GM04504 (cell line): Measurements from ENCODE around the gene FAM204A.

Experiments
- DNase-seq: peaks from one replicate; pipeline ENCODE4 v3.0.0-alpha.2; 2012; ENCODE audit warnings: low read depth

Gene FAM204A

DNA sequence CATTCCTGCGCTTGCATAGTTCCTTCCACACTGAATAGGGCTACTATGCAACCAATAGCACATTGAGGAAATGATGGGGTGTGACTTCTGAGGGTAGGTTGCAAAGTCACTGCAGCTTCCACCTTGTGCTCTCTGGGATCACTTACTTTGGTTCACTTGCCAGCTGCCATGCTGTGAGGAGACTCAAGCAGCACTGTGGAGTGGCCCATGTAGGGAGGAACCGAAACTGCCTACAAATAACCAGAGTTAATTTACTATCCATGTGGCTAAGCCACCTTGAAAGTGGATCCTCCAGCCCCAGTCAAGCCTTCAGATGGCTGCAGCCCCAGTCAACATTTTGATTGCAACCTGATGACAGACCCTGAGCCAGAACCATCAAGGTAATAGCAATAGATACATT is 64.3 kb downstream of the FAM204A start:
- no peak for DNase-seq

DNA sequence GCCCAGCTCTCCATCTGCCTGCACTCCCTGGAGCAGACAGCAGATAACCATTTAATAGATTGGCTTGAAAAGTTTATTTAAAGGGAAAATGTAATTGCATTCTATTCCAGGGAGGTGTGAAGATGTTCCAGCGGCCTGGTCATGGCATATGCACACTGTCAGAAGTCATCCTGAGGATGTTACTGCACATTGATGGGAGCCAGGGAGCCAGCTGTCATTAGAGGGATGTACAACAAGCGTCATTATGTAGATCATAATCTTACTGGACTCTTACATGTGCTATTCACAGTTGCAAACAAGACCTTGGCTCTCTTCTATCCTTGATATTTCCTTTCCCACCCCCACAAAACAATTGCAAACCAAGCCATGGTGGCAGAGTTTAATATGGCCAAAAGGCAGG is 65.4 kb downstream of the FAM204A start:
- no peak for DNase-seq

DNA sequence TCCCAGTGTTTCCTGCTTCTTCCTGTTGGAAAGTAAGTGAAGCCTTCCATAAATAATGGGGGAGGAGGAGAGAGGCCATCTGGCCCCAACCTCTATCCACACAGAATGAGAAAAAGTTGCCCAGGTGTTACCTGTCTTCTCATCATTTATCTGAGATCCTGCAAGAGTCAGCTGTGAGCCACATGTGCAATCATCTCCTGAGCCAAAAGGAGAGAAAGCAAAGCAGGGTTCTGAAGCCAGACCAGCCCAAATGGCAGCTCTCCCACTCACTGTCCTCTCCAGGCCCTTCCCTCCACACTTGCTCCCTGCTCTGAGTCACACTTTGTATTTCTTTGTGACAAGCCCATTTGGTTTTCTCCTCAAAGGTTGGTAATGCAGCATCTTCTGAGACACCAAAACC is 65.9 kb downstream of the FAM204A start:
- DNase-seq, result peak; percentile 47

DNA sequence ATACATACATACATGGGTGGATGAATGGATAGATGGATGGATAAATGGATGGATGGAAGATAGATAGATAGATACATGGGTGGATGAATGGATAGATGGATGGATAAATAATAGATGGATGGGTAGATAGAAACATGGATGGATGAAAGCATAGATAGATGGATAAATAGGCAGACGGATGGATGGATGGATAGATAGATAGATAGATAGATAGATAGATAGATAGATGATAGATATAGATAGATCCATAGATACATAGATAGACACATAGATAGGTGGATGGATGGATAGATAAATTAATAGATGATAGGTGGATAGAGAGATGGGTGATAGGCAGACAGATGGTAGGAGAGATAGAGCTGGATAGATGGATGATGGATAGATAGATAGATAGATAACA is 68.5 kb downstream of the FAM204A start:
- DNase-seq, result no peak

DNA sequence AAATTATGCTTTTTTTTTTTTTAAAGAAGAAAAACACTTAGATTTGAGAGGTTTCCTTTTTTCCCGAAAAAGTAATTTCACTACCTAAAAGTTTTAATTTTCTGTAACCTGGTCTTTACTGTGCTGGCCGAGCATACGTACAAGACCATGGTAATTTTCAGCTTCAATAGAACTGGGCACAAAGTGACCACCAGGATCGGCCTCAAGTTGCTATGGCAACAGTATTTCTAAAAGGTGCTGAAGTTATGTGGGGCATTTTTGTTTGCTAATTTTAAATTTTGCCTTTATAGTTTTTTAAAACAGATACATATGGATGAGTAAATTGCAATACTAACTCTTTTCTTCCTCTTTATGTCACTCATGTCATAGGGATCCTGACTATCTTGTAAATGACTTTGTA is 69.4 kb downstream of the FAM204A start:
- DNase-seq, result no peak

DNA sequence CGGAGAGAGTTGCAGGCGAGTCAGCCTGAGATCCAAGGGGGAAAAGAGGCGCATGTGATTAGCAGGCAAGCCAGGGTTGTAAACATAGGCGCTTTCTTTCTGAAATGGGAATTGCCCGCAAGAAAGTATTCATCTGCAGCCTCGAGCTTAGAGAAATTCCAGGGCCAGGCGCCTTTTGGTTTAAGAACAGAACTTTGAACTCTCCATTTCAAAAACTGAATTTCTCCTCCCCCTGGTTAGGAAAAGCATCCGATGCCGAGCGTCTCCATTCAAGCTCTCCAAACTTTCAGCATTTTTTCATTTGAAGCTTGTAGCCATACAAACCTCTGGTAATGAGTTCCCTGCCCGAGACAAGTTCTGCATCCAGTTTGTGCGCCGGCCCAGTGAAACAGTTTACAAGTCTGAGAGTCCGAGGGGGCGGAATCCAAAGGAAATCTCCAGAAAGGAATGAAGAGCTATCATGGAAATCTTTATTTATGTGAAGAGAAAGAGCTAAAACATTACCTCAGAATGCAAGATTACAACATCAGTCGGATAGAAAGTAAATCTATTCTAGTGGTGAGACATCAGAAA is 69.9 kb downstream of the FAM204A start:
- peak; percentile 38 for DNase-seq

DNA sequence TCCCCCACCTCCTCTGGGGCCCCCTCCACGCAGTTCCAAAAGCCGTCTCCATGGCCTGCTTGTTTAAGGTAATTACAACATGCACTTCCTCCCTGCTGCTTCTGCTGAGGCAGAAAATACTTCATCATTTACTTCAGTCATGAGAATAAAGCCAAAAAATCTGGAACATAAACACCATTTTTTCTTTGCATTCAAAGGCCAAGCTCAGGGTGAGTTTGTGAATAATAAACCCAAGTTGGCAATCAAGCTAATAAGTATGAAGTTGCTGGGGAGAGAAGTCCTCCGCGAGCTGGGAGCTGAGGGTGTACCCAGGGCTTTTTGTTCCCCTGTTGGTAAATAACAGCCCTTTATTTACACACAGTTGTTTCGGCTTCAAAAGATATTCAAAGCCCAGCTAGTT is 70.5 kb downstream of the FAM204A start:
- DNase-seq, result no peak

DNA sequence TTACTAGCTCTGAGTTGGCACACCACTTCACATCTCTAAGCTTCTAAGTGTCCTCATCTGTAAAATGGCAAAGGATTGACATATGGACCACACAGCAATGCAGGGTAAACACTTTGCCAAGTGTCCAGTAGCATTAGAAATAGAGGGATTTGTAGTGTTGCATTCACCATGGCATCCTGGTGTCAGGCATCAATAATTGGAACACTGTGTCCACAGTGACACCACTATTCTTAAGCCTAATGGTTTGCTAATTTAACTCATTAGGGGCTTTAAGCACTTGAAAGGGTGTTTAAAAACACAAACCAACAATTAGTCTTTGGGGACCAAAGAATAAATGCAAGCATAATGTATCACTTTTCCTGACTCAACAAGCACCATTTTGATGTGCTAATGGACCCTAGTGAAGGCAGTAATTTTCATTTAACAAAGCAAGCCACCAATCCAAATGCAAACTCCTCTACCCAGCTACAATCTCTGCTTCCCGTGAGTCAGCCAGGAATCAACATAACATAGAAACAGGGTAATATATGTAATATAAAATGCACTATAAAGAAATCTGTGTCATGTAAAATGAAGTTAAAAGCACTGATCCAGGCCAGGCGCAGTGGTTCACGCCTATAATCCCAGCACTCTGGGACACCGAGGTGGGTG is 75.9 kb downstream of the FAM204A start:
- DNase-seq, result no peak

DNA sequence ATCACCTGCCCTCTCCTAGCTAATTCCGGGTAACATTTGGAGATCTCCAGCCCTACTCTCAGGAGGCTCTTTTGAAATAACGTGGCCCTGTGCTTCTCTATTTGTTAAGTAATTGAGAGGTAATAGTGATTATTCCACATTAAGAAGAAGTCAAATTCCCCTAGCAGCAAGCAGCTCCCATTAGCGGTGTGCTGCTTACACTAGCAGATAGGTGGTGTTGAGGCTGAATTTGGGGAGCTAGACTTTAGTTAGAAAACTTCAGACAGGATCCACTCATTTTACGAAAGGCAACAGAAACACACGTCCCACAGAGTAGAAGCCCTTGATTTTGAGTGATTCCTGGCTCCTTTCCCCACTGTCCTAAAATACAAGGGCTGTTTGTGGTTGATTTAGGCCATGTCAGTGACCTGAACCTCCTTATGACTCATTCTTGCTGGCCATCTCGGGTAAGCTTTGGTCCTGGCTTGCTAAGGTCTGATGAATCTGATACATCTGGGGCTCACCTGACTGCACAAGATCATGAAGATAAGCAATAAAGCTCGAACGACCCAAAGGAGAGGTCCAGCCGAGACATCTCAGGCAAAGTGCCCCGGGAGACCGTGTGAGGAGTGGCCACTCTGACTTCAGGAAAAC is 77.2 kb downstream of the FAM204A start:
- DNase-seq, result no peak

DNA sequence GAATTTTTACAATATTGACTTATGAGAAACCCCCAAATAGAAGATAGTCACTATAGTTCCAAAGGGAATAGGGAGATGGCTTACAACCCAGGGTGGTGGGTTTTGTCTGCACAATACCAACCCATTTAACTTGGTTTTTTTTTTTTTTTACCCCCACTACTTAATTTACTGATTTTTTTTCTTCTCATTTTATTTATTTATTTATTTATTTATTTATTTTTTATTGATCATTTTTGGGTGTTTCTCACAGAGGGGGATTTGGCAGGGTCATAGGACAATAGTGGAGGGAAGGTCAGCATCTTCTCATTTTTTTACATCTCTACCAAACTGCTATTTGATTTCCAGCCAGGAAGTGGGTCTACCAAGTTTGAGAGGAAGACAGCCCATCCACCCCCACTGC is 77.9 kb downstream of the FAM204A start:
- DNase-seq, result no peak

DNA sequence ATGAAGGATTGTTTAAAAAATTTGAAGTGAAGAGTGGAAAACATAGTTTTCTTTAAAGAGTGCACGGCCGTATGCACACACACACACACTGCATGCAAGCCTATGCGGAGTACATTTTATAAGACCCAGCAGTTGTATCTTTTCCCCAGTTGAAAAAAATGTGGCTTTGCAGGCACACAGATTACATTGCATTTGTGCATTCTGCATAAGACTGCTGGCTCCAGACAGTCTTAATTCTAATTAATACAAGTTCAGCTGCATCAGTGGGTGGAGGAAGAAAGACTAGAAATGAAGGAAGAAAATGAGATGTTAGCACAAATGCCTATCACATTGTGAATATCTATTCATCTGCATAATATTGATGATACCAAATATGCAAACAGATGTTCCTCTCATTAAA is 79.6 kb downstream of the FAM204A start:
- no peak for DNase-seq

DNA sequence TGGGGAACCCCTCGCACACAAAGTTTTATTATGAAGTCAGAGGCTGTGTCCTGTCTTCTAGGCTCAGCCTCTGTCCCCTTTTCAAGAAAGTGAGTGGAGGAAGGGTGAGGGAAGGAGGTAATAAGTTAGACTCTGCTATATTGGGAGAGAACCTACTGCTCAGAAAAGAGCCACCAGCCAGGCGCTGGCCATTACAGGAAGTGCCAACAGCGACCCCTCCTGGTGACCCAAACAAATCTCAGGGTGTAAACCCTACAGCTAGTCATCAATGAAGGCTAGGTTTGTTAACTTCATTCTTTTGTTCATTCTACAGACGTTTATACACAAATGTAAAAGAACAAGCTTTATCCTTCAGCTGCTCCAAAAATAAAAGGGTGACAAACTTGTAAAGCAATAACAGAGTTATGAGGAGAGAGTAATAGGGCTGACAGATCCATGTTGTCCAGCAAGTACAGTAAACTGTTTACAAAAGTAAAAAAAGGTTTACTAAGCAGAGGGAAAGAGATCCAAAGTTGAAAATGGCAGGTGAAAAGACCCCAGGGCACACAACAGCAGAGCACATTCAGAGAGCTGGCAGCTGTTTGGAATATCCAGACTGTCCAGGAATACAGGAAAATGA is 82.7 kb downstream of the FAM204A start:
- DNase-seq, result no peak

DNA sequence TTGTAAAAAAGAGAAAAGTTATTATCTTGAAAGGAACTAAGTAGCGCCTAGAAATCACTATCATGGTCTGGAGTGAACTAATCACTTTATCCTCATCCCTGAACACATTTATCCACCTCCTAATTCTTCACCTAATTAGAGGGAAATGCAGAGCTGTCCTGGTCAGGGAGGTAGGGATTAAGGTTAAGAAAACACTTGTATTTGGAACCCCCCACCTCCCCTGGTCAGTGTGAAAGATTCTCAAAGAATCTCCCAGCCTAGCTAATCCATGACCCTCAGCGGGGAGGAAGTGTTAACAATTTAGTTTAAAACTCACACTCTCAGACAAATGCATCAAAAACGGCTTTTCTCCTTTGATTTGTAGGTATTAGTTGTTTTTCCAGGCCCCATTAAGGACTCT is 83.8 kb downstream of the FAM204A start:
- no peak for DNase-seq

DNA sequence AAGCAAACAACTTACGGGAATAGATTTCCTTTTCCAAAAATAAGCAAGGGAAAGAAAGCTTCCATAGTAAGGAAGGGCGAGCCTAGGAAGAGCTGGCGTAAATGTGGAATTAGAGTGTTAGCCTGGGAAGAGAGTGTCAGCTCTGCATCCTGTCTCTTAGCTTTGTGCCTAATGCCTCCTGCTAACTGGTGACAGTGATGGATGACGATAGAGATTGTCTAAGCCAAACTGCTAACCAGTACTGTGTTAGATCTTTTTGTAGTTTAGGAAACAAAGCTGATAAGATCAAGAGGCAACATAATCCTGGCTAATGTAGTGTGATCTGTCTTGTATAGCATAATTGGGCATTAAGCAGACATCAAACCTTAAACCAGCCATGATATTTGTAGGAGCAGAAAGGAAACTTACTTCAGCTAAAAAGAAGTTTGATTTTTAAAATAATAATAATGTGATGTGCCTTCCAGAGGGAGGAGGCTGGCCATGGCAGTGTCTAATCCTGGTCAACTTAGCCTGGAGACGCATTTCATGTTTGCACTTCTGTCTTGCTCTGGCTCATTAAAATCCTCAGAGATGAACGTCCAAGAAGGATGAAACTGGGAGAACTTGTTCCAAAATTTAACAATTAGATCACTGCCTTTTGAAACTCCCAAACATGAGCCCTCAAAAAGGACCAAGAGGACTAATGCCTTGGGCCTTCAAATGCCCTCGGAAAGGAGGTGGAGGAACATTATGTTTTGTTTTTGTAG is 85.1 kb downstream of the FAM204A start:
- DNase-seq, result no peak

DNA sequence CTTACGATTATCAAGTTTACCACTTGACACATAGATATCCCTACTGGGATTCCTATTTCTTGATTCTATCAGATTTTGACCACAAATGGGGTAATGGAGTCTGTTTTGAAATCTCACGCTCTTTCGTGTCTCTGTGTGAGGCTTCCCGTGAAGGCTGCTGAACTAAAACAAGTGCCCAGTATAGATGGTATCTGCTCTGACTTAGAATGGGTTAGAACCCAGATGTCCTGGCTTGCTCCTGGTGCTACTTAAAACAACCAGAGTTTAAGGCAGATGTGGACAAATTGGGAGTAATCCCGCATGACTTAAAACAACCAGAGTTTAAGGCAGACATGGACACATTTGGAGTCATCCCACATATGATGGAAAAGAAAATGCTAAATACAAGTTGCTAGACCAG is 85.9 kb downstream of the FAM204A start:
- DNase-seq, result no peak

DNA sequence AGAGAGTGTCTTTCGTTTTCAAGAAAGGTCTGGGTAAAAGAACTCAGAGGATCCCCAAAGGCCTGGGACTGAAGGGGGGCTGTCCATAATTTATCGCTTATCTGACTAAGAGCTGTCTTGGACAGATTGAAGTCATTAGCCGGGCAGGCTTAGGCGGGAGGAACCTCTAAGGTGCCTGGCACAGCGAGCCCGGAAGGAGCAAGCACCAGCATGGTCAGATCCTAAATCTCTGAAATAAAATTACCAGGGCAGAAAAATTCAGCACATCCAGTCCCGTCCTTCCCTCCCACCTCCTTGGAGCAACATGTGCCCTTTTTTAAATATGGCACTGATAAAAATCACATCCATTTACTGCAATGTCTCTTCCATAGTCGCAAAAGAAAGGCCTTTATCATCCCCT is 86.8 kb downstream of the FAM204A start:
- no peak for DNase-seq

DNA sequence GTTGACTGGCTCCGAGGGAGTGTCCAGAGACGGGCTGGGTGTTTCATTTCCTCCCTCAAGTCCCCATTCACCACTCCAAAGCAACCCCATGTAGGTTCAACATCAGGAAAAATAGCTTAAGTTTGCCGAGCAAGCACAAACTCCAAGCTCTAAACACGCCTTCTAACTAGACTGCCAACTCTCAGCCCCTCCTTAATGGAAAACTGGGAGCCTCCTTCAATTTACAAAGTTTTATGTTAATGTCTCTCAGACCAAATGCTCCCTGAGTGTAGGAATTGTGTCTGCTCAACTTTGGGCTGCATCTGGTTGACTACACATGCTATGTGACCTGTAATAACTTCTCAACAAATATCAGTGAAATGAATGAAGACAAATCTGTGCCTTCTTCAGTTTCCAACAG is 87.5 kb downstream of the FAM204A start:
- DNase-seq, result no peak

DNA sequence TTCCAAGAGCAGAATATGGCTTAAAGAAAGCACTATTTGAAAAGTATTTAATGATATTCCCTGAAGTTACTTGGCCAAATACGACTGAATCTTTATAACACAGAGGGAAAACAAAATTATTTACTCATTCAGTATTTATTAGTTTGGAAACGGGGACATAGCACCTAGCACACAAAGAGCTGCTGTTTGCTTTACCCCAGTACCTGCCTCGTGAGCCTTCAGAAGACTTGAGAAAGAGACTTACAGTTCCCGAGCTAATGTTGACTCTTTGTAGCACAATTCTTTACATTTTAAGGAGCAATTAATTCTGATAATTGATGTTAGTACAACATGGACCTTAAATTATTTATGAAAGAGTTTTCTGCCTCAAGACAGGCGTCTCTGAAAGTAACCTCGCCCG is 88.7 kb downstream of the FAM204A start:
- DNase-seq, result no peak

DNA sequence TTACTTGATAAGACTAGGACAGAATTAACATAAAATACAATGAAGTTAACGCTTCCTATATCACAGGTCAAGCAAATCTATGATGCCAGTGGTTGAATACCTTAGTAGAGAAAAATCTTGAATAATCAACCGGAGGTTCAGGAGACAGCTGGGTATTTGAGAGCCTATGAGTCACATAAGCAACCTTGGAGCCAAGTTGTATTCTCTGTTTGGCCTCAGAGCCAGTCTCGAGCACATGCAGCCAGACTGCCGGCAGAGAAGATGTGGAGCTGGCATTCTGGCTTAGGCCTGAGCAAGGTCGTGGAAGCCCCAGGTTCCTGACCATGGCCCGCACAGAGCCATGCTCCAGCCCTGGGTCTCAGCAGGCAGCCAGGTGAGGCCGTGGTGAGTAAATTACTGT is 90.3 kb downstream of the FAM204A start:
- DNase-seq, result peak; percentile 33

DNA sequence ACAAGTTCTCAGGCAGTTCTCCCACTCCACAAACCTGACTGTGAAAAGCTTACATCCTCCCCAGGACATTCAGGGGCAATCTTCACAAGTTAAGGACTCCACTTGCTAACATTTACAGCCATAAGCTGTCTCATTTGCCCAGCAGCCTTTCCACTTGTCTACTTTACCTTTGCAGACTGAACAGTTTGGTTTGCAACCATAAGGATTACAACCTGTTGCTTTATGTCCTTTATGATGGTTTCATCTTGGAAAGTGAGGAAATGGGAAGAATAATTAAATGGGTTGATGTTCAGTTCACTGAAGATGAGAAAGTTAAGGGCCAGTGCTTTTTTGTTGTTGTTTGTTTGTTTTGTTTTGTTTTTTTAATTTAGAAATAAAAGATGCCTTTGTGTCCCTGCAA is 92.4 kb downstream of the FAM204A start:
- DNase-seq, result no peak
